Measurements from ENCODE around the gene KRTAP12-1.

GRCh38 chr21:44687671-44688070 lies 5.7 kb upstream of the KRTAP12-1 start:
- TF ChIP-seq CTCF (IDR thresholded peaks at IDR 0.05; ENCODE audit: control extremely low read depth in 1 of 3, insufficient read depth in 1 of 3, low read depth in 1 of 3, low read length in 3 of 3) (no peak), POLR2AphosphoS5 (IDR thresholded peaks at IDR 0.05; ENCODE audit: low read depth, low read length) (no peak), CHD2 (IDR thresholded peaks at IDR 0.05; ENCODE audit: low read length) (no peak), GABPA (IDR thresholded peaks at IDR 0.05; ENCODE audit: borderline replicate concordance, insufficient read depth, low read length) (no peak), POLR2A (IDR thresholded peaks at IDR 0.05; ENCODE audit: control extremely low read depth in 1 of 2, low read depth in 2 of 2, low read length in 2 of 2) (no peak), JUND (IDR thresholded peaks at IDR 0.05; ENCODE audit: low read length) (no peak), RAD21 (IDR thresholded peaks at IDR 0.05 in 1 of 2, conservative IDR thresholded peaks at IDR 0.05 in 1 of 2; ENCODE audit: low read depth in 2 of 2, low read length in 2 of 2) (no peak), RFX5 (IDR thresholded peaks at IDR 0.05; ENCODE audit: borderline replicate concordance, low read depth, low read length) (no peak), HDAC2 (IDR thresholded peaks at IDR 0.05; ENCODE audit: borderline replicate concordance in 1 of 2, low read depth in 2 of 2, low read length in 2 of 2) (no peak), EZH2 (IDR thresholded peaks at IDR 0.05; ENCODE audit: low read depth, low read length, severe bottlenecking) (no peak), EP300 (IDR thresholded peaks at IDR 0.05; ENCODE audit: borderline replicate concordance in 1 of 2, low read depth in 2 of 2, low read length in 2 of 2) (no peak)
- TF ChIP-seq, protein P1, sequence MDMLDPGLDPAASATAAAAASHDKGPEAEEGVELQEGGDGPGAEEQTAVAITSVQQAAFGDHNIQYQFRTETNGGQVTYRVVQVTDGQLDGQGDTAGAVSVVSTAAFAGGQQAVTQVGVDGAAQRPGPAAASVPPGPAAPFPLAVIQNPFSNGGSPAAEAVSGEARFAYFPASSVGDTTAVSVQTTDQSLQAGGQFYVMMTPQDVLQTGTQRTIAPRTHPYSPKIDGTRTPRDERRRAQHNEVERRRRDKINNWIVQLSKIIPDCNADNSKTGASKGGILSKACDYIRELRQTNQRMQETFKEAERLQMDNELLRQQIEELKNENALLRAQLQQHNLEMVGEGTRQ (IDR thresholded peaks at IDR 0.05; ENCODE audit: low read length) = no peak

All from H1 (cell line).